ENCODE data around the gene TTC34. TPM values are rescaled to one million over a fixed set of nuclear protein-coding genes. Genes with fewer than 3 reads are reported as not detected.

TTC34 gene
- total and polyA plus RNA-seq, 2 of the 13 experiments (the other 11 are each of a cell fraction or from before 2014, with no cell fraction given), result 0.07 to 0.11 TPM

DNA sequence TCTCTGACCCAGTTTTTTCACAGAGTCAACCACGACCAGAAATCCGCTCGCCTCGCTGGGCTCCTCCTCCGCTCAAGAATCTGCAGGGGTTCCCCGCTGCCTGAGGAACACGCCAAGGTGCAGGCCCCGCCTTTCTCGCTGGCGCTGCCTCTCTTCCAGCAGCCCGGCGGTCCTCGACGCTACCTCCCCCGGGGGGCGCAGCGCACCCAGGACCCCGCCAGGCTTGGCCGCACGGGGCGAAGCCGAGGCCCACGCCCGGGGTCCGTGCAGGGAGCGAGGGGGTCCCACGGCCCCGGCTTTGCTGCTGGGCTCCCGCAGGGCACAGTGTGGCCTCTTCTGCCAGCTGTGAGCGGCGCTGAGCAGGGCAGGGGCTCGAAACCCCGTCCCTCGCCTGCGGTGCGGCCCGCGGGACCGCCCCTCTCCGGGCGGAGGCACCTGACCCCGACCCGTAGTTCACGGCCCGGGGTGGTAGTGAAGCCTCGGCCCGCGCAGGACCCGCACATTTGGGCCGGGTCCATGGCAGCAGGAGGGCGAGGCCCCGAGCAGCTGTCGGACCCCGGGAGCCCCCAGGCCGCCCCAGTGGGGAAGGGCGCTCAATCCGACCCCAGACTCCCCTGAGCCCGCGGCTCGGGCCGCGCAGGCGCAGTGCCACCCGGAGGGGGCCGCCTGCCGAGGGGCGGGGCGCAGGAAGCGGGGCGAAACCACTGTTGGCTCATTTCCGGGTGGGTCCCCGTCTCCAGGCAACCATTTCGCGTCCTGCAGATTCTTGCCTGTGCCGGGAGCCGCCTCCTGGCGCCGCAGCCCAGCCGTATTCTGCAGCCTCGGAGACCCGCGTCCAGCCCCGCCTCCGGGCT is 158.7 kb downstream of the TTC34 start (continued):
- TF ChIP-seq ZNF253 (CRISPR knock-in tag; IDR thresholded peaks at IDR 0.05; ENCODE audit: borderline replicate concordance), result no peak
- TF ChIP-seq DDIT3 (CRISPR knock-in tag; IDR thresholded peaks at IDR 0.05), result no peak
- TF ChIP-seq BATF2 (CRISPR knock-in tag; IDR thresholded peaks at IDR 0.05), result no peak
- no peak for TF ChIP-seq ZNF792 (CRISPR knock-in tag; IDR thresholded peaks at IDR 0.05)
- TF ChIP-seq ZMYM2 (CRISPR knock-in tag; IDR thresholded peaks at IDR 0.05), result no peak
- TF ChIP-seq ZNF773 (CRISPR knock-in tag; IDR thresholded peaks at IDR 0.05; ENCODE audit: borderline replicate concordance), result no peak
- TF ChIP-seq, protein P1, sequence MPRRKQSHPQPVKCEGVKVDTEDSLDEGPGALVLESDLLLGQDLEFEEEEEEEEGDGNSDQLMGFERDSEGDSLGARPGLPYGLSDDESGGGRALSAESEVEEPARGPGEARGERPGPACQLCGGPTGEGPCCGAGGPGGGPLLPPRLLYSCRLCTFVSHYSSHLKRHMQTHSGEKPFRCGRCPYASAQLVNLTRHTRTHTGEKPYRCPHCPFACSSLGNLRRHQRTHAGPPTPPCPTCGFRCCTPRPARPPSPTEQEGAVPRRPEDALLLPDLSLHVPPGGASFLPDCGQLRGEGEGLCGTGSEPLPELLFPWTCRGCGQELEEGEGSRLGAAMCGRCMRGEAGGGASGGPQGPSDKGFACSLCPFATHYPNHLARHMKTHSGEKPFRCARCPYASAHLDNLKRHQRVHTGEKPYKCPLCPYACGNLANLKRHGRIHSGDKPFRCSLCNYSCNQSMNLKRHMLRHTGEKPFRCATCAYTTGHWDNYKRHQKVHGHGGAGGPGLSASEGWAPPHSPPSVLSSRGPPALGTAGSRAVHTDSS (CRISPR knock-in tag; conservative IDR thresholded peaks at IDR 0.05), result no peak
- no peak for TF ChIP-seq ZNF337 (CRISPR knock-in tag; IDR thresholded peaks at IDR 0.05; ENCODE audit: borderline replicate concordance, low read depth)
- TF ChIP-seq PHB2 (IDR thresholded peaks at IDR 0.05; ENCODE audit: partially characterized antibody), result no peak
- TF ChIP-seq ZKSCAN8 (CRISPR knock-in tag; IDR thresholded peaks at IDR 0.05; ENCODE audit: borderline replicate concordance), result no peak
- TF ChIP-seq SAP130 (CRISPR knock-in tag; IDR thresholded peaks at IDR 0.05; ENCODE audit: low read depth), result peak; percentile 90
- TF ChIP-seq TCF7 (IDR thresholded peaks at IDR 0.05; ENCODE audit: low read depth), result no peak
- TF ChIP-seq, protein P2, sequence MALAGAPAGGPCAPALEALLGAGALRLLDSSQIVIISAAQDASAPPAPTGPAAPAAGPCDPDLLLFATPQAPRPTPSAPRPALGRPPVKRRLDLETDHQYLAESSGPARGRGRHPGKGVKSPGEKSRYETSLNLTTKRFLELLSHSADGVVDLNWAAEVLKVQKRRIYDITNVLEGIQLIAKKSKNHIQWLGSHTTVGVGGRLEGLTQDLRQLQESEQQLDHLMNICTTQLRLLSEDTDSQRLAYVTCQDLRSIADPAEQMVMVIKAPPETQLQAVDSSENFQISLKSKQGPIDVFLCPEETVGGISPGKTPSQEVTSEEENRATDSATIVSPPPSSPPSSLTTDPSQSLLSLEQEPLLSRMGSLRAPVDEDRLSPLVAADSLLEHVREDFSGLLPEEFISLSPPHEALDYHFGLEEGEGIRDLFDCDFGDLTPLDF (CRISPR knock-in tag; IDR thresholded peaks at IDR 0.05), result no peak
- no peak for TF ChIP-seq PHF21A (CRISPR knock-in tag; IDR thresholded peaks at IDR 0.05)
- peak; percentile 20; the same call in 1 of the 2 replicates for TF ChIP-seq ZNF441 (CRISPR knock-in tag; IDR thresholded peaks at IDR 0.05; ENCODE audit: borderline replicate concordance)
- TF ChIP-seq, protein P3, sequence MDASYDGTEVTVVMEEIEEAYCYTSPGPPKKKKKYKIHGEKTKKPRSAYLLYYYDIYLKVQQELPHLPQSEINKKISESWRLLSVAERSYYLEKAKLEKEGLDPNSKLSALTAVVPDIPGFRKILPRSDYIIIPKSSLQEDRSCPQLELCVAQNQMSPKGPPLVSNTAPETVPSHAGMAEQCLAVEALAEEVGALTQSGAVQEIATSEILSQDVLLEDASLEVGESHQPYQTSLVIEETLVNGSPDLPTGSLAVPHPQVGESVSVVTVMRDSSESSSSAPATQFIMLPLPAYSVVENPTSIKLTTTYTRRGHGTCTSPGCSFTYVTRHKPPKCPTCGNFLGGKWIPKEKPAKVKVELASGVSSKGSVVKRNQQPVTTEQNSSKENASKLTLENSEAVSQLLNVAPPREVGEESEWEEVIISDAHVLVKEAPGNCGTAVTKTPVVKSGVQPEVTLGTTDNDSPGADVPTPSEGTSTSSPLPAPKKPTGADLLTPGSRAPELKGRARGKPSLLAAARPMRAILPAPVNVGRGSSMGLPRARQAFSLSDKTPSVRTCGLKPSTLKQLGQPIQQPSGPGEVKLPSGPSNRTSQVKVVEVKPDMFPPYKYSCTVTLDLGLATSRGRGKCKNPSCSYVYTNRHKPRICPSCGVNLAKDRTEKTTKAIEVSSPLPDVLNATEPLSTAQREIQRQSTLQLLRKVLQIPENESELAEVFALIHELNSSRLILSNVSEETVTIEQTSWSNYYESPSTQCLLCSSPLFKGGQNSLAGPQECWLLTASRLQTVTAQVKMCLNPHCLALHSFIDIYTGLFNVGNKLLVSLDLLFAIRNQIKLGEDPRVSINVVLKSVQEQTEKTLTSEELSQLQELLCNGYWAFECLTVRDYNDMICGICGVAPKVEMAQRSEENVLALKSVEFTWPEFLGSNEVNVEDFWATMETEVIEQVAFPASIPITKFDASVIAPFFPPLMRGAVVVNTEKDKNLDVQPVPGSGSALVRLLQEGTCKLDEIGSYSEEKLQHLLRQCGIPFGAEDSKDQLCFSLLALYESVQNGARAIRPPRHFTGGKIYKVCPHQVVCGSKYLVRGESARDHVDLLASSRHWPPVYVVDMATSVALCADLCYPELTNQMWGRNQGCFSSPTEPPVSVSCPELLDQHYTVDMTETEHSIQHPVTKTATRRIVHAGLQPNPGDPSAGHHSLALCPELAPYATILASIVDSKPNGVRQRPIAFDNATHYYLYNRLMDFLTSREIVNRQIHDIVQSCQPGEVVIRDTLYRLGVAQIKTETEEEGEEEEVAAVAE (CRISPR knock-in tag; IDR thresholded peaks at IDR 0.05; ENCODE audit: borderline replicate concordance), result no peak
- TF ChIP-seq THYN1 (CRISPR knock-in tag; IDR thresholded peaks at IDR 0.05; ENCODE audit: borderline replicate concordance, low read depth), result peak; percentile 77; the same call in 1 of the 2 replicates
- TF ChIP-seq ZNF644 (CRISPR knock-in tag; IDR thresholded peaks at IDR 0.05; ENCODE audit: low read depth), result no peak
- TF ChIP-seq NFKBIZ (CRISPR knock-in tag; IDR thresholded peaks at IDR 0.05), result no peak; the same call in 1 of the 2 replicates
- no peak for TF ChIP-seq ZZZ3 (CRISPR knock-in tag; IDR thresholded peaks at IDR 0.05; ENCODE audit: borderline replicate concordance)
- TF ChIP-seq ONECUT2 (CRISPR knock-in tag; IDR thresholded peaks at IDR 0.05), result no peak

All from HepG2 (cell line).